ENCODE measurements around the gene ACTG1.

Gene ACTG1

DNA sequence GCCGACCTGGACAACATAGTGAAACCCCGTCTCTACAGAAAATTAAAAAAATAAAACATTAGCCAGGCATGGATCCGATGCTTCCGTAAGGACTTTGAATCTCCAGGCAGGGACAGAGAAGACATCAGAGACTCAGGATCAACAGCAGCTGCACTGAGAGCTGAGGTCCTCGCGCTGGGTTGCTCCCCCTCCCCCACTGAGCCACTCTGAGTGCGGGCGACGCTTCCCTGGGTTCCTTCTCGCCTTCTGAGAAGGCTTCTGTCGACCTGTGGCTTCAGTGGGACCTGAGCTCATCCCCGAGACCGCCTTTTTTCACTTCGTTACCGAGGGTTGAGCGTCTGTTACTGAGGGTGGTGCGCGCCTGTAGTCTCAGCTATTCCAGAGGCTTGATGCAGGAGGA lies 20.4 kb downstream of the ACTG1 start:
- TF ChIP-seq, protein P1, sequence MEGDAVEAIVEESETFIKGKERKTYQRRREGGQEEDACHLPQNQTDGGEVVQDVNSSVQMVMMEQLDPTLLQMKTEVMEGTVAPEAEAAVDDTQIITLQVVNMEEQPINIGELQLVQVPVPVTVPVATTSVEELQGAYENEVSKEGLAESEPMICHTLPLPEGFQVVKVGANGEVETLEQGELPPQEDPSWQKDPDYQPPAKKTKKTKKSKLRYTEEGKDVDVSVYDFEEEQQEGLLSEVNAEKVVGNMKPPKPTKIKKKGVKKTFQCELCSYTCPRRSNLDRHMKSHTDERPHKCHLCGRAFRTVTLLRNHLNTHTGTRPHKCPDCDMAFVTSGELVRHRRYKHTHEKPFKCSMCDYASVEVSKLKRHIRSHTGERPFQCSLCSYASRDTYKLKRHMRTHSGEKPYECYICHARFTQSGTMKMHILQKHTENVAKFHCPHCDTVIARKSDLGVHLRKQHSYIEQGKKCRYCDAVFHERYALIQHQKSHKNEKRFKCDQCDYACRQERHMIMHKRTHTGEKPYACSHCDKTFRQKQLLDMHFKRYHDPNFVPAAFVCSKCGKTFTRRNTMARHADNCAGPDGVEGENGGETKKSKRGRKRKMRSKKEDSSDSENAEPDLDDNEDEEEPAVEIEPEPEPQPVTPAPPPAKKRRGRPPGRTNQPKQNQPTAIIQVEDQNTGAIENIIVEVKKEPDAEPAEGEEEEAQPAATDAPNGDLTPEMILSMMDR (IDR thresholded peaks at IDR 0.05; ENCODE audit: low read depth, low read length, missing control alignments), result no peak
- in situ Hi-C loops (cut with HindIII; ENCODE audit: low pct_ligation_motif_present, low sequenced_read_pairs), result no loop called here
- H3K27ac ChIP-seq, result no peak overlapping the region

DNA sequence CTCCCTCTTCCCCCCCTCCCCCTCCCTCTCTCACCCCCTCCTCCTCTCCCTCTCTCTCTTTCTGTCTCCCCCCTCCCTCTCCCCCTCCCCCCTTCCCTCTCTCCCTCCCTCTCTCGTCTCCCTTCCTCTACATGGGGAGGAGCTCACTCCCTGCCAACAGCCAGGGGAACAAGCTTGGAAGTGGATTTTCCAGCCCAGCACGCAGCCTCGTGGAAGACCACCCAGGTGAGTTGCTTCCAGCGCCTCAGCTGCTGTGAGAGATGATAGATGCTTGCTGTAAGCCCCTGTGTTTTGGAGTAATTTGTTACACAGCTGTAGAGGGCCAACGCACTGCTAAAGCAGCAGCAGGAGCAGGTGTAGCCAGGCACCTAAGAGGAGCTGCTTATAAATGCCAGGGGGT lies 20.8 kb downstream of the ACTG1 start:
- TF ChIP-seq, protein P1 (IDR thresholded peaks at IDR 0.05; ENCODE audit: low read depth, low read length, missing control alignments), result no peak
- no peak for DNase-seq
- in situ Hi-C loops (cut with HindIII; ENCODE audit: low pct_ligation_motif_present, low sequenced_read_pairs), result no loop called here
- Histone ChIP-seq H3K27me3 (replicated peaks) (peaks cover 2% of the 10 kb centered on the region), H3K36me3 (replicated peaks) (no peaks in the 10 kb centered on the region), H3K4me3 (ENCODE audit: low read depth, low read length) (no peak overlapping the region), H3K27ac (no peak overlapping the region)

More for the DNA sequence above, 20.4 kb downstream of the ACTG1 start:
- H3K27me3 ChIP-seq (replicated peaks), result peaks cover 2% of the 10 kb centered on the region
- no peak overlapping the region for H3K4me3 ChIP-seq (ENCODE audit: low read depth, low read length)
- no peak for DNase-seq
- no peaks in the 10 kb centered on the region for H3K36me3 ChIP-seq (replicated peaks)

DNA sequence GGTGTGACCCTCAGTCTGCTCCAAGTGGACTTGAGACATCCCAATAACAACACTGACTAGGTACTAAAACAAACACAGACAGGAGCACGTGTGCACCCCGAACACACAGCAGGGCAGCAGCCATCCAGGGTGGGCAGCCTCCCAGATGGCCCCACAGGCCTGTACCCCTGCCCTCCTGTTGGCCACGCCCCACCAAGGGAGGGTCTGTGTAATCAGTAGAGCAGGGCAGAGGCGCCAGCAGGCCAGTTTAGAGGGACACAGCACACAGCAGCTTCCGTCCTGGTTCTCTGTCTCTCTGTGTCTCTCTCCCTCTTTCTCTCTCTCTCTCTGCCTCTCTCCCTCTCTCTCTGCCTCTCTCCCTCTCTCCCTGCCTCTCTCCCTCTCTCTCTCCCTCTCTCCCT lies 21.4 kb downstream of the ACTG1 start:
- H3K36me3 ChIP-seq (replicated peaks), result no peaks in the 10 kb centered on the region
- in situ Hi-C loops (cut with HindIII; ENCODE audit: low pct_ligation_motif_present, low sequenced_read_pairs), result no loop called here
- peaks cover 2% of the 10 kb centered on the region for H3K27me3 ChIP-seq (replicated peaks)
- TF ChIP-seq, protein P1 (IDR thresholded peaks at IDR 0.05; ENCODE audit: low read depth, low read length, missing control alignments), result no peak
- DNase-seq, result no peak
- H3K4me3 ChIP-seq (ENCODE audit: low read depth, low read length), result no peak overlapping the region
- H3K27ac ChIP-seq, result no peak overlapping the region

DNA sequence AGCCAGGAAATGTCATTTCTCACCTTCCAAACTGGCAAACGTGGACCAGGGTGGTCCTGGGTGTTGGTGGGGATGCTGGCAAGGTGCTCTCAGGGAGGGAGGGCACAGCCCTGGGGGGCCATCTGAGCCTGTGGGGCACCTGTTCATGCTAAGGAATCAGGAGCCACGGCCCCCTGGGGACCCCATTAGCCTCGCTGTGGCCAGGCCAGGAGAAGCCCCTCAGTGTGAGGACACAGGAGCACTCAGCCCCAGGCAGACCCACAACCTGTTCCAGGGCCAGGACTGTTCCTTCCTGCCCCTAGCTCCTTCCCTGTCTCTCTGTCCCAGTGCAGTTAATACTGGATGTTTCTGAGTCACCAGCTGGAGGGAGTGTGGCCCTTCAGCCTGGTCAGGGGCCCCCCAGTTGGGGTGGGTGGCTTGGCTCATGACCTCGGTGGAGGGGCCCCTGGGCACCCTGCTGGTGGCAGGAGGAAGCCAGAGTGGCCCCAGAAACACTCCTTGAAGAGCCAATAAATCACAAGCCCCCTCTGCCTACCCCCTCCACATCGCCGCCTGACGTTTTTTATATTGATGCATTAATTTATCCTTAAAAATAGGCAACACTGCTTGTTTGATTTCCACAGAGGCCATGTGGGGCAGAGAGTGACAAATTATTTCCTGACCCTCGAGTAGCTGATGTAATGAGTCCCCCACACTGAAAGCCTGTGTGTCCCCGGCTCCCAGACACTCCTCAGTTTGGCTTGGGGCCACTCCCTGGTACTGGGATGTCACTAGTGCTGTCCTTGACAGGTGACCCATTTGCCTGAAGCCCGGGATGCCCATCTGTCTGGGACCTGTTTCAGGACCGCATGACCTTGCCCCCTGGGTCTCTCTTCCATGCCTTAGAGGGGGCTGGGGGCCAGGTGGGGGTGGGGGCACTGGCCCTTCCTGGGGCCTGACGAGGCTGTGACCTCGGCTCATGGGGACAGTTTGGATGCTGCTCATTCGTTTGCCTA lies 22.3 kb downstream of the ACTG1 start:
- Histone ChIP-seq H3K4me3 (ENCODE audit: low read depth, low read length) (no peak overlapping the region), H3K27ac (no peak overlapping the region), H3K36me3 (replicated peaks) (no peaks in the 10 kb centered on the region), H3K27me3 (replicated peaks) (peaks cover 2% of the 10 kb centered on the region)
- no peak for DNase-seq
- in situ Hi-C loops (cut with HindIII; ENCODE audit: low pct_ligation_motif_present, low sequenced_read_pairs), result no loop called here
- TF ChIP-seq, protein P1 (IDR thresholded peaks at IDR 0.05; ENCODE audit: low read depth, low read length, missing control alignments), result no peak

DNA sequence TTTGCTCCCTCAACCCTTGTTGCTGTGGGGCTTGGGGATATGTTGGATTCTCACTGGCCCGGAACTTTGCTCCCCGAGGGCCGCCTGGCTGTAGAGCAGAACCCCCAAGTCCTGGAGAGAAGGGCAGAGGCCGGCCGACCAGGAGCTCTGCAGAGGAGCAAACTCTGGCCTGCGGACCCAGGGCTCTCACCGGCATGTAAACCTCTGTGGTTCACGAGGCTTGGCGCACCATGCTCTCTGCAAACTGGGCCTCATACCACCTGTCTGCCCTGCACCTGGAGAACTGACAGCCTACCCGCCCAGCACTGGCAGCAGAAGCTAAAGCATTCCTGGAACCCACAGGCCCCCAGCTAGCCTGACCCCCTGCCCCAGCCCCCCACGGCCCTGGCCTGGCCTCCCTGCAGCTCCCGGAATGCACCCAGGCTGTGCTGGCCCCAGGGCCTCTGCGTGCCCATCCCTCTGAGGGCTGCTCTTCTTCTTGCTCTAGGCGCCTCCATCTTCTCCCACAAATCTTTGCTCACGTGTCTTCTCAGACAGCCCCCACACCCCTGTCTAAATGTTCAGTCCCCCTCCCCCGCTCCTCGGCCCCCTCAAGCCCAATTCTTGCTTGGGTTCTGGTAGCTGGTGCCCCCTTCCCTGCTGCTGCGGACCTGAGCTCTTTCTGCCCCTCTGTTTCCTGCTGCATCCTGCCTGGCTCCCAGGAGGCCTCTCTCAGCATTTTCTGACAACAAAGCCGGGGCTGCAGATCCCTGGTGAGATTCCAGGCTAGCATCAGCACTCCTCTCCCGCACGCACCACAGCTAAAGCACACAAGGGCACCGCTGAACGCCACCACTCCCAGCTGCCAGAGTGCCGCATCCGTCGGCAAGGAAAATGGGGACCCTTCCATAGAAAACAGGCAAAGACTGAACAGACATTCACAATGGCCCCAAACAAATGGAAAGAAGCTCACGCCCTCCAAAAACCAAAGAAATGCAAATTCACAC lies 23.3 kb downstream of the ACTG1 start:
- TF ChIP-seq, protein P1 (IDR thresholded peaks at IDR 0.05; ENCODE audit: low read depth, low read length, missing control alignments), result no peak
- Histone ChIP-seq H3K36me3 (replicated peaks) (no peaks in the 10 kb centered on the region), H3K27me3 (replicated peaks) (no peaks in the 10 kb centered on the region), H3K4me3 (ENCODE audit: low read depth, low read length) (no peak overlapping the region), H3K27ac (no peak overlapping the region)
- in situ Hi-C loops (cut with HindIII; ENCODE audit: low pct_ligation_motif_present, low sequenced_read_pairs), result no loop called here
- no peak for DNase-seq
